SK-N-SH treated with all-trans-retinoic acid at 6 μM for 48 hours (cell line): ENCODE data around the gene PMP22.

ENCODE experiments used
- ARNTL ChIP-seq: fragments of 450-650 bp; formaldehyde crosslinking; IDR thresholded peaks from 2 replicates; pipeline ENCODE4 v1.5.0; 2020; ENCODE audit warnings: low read depth, mild to moderate bottlenecking, moderate library complexity, borderline replicate concordance
- GLIS3 ChIP-seq: fragments of 250-450 bp; sonication (Bioruptor Pico); IDR thresholded peaks from 2 replicates; pipeline ENCODE4 v1.5.0; 2020; ENCODE audit warnings: mild to moderate bottlenecking, moderate library complexity
- ISL1 ChIP-seq: fragments of 250-450 bp; sonication (Bioruptor Pico); IDR thresholded peaks from 2 replicates; pipeline ENCODE4 v2.1.2; 2022; ENCODE audit warnings: mild to moderate bottlenecking, moderate library complexity
- PPARA ChIP-seq: fragments of 250-450 bp; sonication (Bioruptor Pico); IDR thresholded peaks from 2 replicates; pipeline ENCODE4 v1.5.0; 2020; ENCODE audit warnings: mild to moderate bottlenecking, borderline replicate concordance
- TCF4 ChIP-seq: fragments of 250-450 bp; sonication (Bioruptor Pico); IDR thresholded peaks from 2 replicates; pipeline ENCODE4 v1.8.0; 2021; ENCODE audit warnings: mild to moderate bottlenecking, moderate library complexity, borderline replicate concordance
- ZFP30 ChIP-seq: fragments of 450-650 bp; formaldehyde crosslinking; IDR thresholded peaks from 2 replicates; pipeline ENCODE4 v1.5.0; 2022; ENCODE audit warnings: mild to moderate bottlenecking, moderate library complexity
- ZNF565 ChIP-seq: fragments of 450-650 bp; formaldehyde crosslinking; conservative IDR thresholded peaks from 2 replicates; pipeline ENCODE4 v1.5.0; 2020; ENCODE audit warnings: low read depth, mild to moderate bottlenecking, moderate library complexity
- ZNF8 ChIP-seq: fragments of 450-650 bp; formaldehyde crosslinking; IDR thresholded peaks from 2 replicates; pipeline ENCODE4 v1.5.0; 2020; ENCODE audit warnings: mild to moderate bottlenecking, moderate library complexity
- TF ChIP-seq, protein P1 (sequence below): fragments of 250-450 bp; sonication (Bioruptor Pico); IDR thresholded peaks from 2 replicates; pipeline ENCODE4 v1.5.1; 2020; ENCODE audit warnings: low read depth, mild to moderate bottlenecking, moderate library complexity
- TF ChIP-seq, protein P2 (sequence below): fragments of 250-450 bp; sonication (Bioruptor Pico); IDR thresholded peaks from 2 replicates; pipeline ENCODE4 v1.8.0; 2020; ENCODE audit warnings: mild to moderate bottlenecking, moderate library complexity, borderline replicate concordance

DNA sequence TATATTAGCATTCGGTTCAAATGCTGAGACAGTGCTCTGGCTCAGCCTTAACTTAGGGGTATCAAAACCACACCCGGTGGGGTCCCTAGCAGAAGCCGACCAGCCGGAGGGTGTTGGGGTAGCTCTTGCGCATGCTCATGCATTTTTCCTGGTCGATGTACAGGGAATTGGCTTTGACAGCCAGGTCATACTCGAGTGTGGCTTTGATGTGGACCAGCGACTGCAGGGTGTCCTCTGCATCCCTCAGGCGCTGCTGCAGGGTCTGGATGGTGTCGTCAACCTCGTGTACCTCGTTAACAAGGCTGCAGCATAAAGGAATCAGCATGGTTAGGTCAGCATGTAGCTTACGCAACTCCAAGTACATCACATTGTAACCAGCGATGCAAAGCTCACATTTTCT is 38.7 kb upstream of the PMP22 start:
- TF ChIP-seq ZNF8 (no peak), TCF4 (CRISPR knock-in tag) (no peak), ZFP30 (CRISPR knock-in tag) (no peak), ZNF565 (CRISPR knock-in tag) (no peak), GLIS3 (CRISPR knock-in tag) (no peak), ISL1 (CRISPR knock-in tag) (no peak), PPARA (CRISPR knock-in tag) (no peak), ARNTL (CRISPR knock-in tag) (no peak)
- TF ChIP-seq, protein P1, sequence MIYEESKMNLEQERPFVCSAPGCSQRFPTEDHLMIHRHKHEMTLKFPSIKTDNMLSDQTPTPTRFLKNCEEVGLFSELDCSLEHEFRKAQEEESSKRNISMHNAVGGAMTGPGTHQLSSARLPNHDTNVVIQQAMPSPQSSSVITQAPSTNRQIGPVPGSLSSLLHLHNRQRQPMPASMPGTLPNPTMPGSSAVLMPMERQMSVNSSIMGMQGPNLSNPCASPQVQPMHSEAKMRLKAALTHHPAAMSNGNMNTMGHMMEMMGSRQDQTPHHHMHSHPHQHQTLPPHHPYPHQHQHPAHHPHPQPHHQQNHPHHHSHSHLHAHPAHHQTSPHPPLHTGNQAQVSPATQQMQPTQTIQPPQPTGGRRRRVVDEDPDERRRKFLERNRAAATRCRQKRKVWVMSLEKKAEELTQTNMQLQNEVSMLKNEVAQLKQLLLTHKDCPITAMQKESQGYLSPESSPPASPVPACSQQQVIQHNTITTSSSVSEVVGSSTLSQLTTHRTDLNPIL = no peak
- TF ChIP-seq, protein P2, sequence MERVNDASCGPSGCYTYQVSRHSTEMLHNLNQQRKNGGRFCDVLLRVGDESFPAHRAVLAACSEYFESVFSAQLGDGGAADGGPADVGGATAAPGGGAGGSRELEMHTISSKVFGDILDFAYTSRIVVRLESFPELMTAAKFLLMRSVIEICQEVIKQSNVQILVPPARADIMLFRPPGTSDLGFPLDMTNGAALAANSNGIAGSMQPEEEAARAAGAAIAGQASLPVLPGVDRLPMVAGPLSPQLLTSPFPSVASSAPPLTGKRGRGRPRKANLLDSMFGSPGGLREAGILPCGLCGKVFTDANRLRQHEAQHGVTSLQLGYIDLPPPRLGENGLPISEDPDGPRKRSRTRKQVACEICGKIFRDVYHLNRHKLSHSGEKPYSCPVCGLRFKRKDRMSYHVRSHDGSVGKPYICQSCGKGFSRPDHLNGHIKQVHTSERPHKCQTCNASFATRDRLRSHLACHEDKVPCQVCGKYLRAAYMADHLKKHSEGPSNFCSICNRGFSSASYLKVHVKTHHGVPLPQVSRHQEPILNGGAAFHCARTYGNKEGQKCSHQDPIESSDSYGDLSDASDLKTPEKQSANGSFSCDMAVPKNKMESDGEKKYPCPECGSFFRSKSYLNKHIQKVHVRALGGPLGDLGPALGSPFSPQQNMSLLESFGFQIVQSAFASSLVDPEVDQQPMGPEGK = no peak
